GM12878 (cell line): ENCODE measurements around the gene MYBPHL. TPM values are rescaled to one million over a fixed set of nuclear protein-coding genes. Genes with fewer than 3 reads are reported as not detected.

Experiments
- ATAC-seq: fragments of 200-7000 bp; cut with Tn5 transposase; 3 replicates; pipeline ENCODE4 v1.9.1; 2020; ENCODE audit warnings: mild to moderate bottlenecking, moderate library complexity
- BruUV-seq: library from RNA; stranded (reverse); fragments of 400-500 nt; replicated peaks from 2 replicates; lab custom pipeline; 2021; lab: Mats Ljungman, UMichigan
- CTCF ChIA-PET: fragments of 300-600 bp; sonication (Branson Sonifier 250); formaldehyde crosslinking; extraction: SDS; loops from one replicate; lab custom pipeline; 2021; ENCODE audit warnings: inconsistent platforms; lab: Yijun Ruan, JAX
- POLR2A ChIA-PET: fragments of 350-600 bp; formaldehyde crosslinking; extraction: SDS; loops from one replicate; lab custom pipeline; 2021; ENCODE audit warnings: inconsistent platforms; lab: Charles Lee
- RAD21 ChIA-PET: fragments of 300-600 bp; sonication (Branson Sonifier 250); formaldehyde crosslinking; loops from one replicate; lab custom pipeline; 2023; ENCODE audit warnings: antibody characterized with exemption; ENCODE audit not compliant: unreplicated experiment; lab: Charles Lee
- SMC1A ChIA-PET: fragments of 300-600 bp; sonication (Branson Sonifier 250); formaldehyde crosslinking; loops from one replicate; lab custom pipeline; 2023; ENCODE audit not compliant: unreplicated experiment, uncharacterized antibody; lab: Charles Lee
- DNase-seq: peaks from one replicate; pipeline ENCODE4 v3.0.0-alpha.2; 2011; ENCODE audit warnings: low read depth, low spot score
- FAIRE-seq: peaks from 3 replicates; lab custom pipeline; 2011; peaks lifted over from hg19 to GRCh38; lab: Jason Lieb, UNC
- H2AFZ ChIP-seq: 2 replicates; pipeline ENCODE4 v1.6.0; 2011; ENCODE audit warnings: low read depth, low read length, control low read depth; ENCODE audit not compliant: control insufficient read depth
- H3K27ac ChIP-seq: 2 replicates; pipeline ENCODE4 v1.5.1; 2011; ENCODE audit warnings: control low read depth; ENCODE audit not compliant: control insufficient read depth, insufficient read depth
- H3K27me3 ChIP-seq, 2 experiments: replicated peaks in 1 of 2; 2 replicates each; pipeline versions ENCODE4 v1.6.0 to v1.6.1; 2011; ENCODE audit warnings: low read length in 1 of 2; ENCODE audit not compliant: control insufficient read depth in 2 of 2, insufficient read depth in 2 of 2
- H3K36me3 ChIP-seq, 2 experiments: 2 replicates each; pipeline ENCODE4 v1.5.1; 2011; ENCODE audit warnings: low read length in 1 of 2; ENCODE audit not compliant: control insufficient read depth in 2 of 2, insufficient read depth in 2 of 2
- H3K4me1 ChIP-seq: 2 replicates; pipeline ENCODE4 v1.6.1; 2011; ENCODE audit warnings: mild to moderate bottlenecking, low read length, moderate library complexity, mixed read lengths; ENCODE audit not compliant: control insufficient read depth, insufficient read depth
- H3K4me2 ChIP-seq: 2 replicates; pipeline ENCODE4 v1.6.0; 2011; ENCODE audit warnings: control low read depth; ENCODE audit not compliant: control insufficient read depth, insufficient read depth
- H3K4me3 ChIP-seq: fragments of 200-600 bp; sonication (generic); 2 replicates; pipeline ENCODE4 v1.5.1; 2016
- H3K79me2 ChIP-seq: 2 replicates; pipeline ENCODE4 v1.6.0; 2011; ENCODE audit warnings: low read length; ENCODE audit not compliant: control insufficient read depth, insufficient read depth
- H3K9ac ChIP-seq: 2 replicates; pipeline ENCODE4 v1.8.0; 2011; ENCODE audit warnings: low read length, control low read depth, mixed read lengths; ENCODE audit not compliant: control insufficient read depth, insufficient read depth
- H3K9me3 ChIP-seq: replicated peaks from 3 replicates; pipeline ENCODE4 v1.5.1; 2011; ENCODE audit warnings: mild to moderate bottlenecking, low read length; ENCODE audit not compliant: control insufficient read depth, insufficient read depth
- H4K20me1 ChIP-seq: 2 replicates; pipeline ENCODE4 v1.6.0; 2011; ENCODE audit not compliant: control insufficient read depth, insufficient read depth
- KLF5 ChIP-seq: fragments of 450-650 bp; IDR thresholded peaks from 2 replicates; pipeline ENCODE4 v1.6.1; 2014; ENCODE audit warnings: mild to moderate bottlenecking; ENCODE audit not compliant: partially characterized antibody
- POU2F2 ChIP-seq: IDR thresholded peaks from 3 replicates; pipeline ENCODE4 v1.6.1; 2011; ENCODE audit warnings: low read depth, mild to moderate bottlenecking, low read length, borderline replicate concordance
- RELB ChIP-seq: fragments of 450-650 bp; IDR thresholded peaks from 2 replicates; pipeline ENCODE4 v1.6.1; 2017; ENCODE audit warnings: low read depth, mild to moderate bottlenecking, moderate library complexity
- SUPT20H ChIP-seq: IDR thresholded peaks from 2 replicates; pipeline ENCODE4 v1.6.1; 2011; ENCODE audit warnings: low read depth, mild to moderate bottlenecking, low read length, moderate library complexity, borderline replicate concordance; ENCODE audit not compliant: control insufficient read depth
- ZBTB40 ChIP-seq: fragments of 450-650 bp; IDR thresholded peaks from 2 replicates; pipeline ENCODE4 v1.6.1; 2016; ENCODE audit warnings: mild to moderate bottlenecking, moderate library complexity, borderline replicate concordance
- ZNF384 ChIP-seq: IDR thresholded peaks from 2 replicates; pipeline ENCODE4 v1.6.1; 2012; ENCODE audit warnings: low read depth, mild to moderate bottlenecking, low read length, improper control_type of control experiment, borderline replicate concordance
- WGBS: methylation state at CpG from one replicate; pipeline ENCODE4 v1.1.6; 2016; ENCODE audit warnings: low lambda C conversion rate; ENCODE audit not compliant: insufficient replicate concordance, insufficient coverage; ENCODE audit errors: missing lambda C conversion rate; 5-methylcytosine and 5-hydroxymethylcytosine counted together
- in situ Hi-C: fragments of 300-500 bp; cut with MboI; formaldehyde crosslinking; loops from 9 replicates; pipeline ENCODE4 v1.14.3; 2018; ENCODE audit warnings: mixed read lengths
- intact Hi-C: fragments of 100-400 bp; cut with micrococcal nuclease; formaldehyde crosslinking; loops from one replicate; pipeline ENCODE4 v1.14.2; 2022; ENCODE audit not compliant: unreplicated experiment
- polyA plus RNA-seq, 11 experiments: library from polyadenylated mRNA; depleted of rRNA in 4 of 11; unstranded in 6 of 11; stranded (reverse) in 5 of 11; fragments of >200 nt; fragmentation: Nextera tagmentation in 4 of 11; fragmentation: Illumina TruSeq in 1 of 11; extraction: Ambion mirVana in 4 of 11; extraction: Trizol in 1 of 11; gene quantifications; 1 replicate in 1 of 11; 2 replicates in 10 of 11; pipeline versions ENCODE4 v1.2.1 to v1.2.3, GENCODE V29; 2011 to 2016; ENCODE audit warnings: inconsistent platforms in 2 of 11, missing spikeins in 2 of 11, low read depth in 1 of 11
- total RNA-seq, 4 experiments: library from RNA; depleted of rRNA in 3 of 4; stranded (reverse); fragments of >200 nt in 3 of 4; fragmentation: Illumina TruSeq in 1 of 4; extraction: Trizol in 1 of 4; gene quantifications; 2 replicates each; pipeline versions ENCODE4 v1.2.1 to v1.2.3, GENCODE V29; 2013 to 2021
- TF ChIP-seq, protein P1 (sequence below): fragments of 450-650 bp; formaldehyde crosslinking; IDR thresholded peaks from 2 replicates; pipeline ENCODE4 v1.5.0; 2022; ENCODE audit warnings: mild to moderate bottlenecking, missing genetic modification characterization

The MYBPHL gene
- total and polyA plus RNA-seq, 10 of the 15 experiments (the other 5 are each of a cell fraction or from before 2014, with no cell fraction given): 0.16 to 0.75 (median 0.54) TPM; not detected in 7

DNA sequence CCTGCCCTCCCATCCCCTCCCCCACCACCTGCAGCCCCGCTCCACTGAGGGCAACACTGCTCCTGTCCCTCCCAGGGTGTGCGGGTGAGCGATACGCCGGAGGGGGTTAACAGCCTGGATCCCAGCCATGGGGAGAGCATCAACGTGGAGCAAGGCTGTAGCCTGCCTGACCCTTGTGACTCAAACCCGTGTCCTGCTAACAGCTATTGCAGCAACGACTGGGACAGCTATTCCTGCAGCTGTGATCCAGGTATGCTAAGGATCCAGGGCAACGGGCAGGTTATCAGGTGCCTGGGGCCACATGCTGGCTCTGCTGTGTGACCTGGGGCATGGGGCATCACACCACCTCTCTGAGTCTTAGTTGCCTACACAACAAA is 42.4 kb downstream of the MYBPHL start:
- no TSS peak for BruUV-seq
- H4K20me1 ChIP-seq: no peaks in the 10 kb centered on the region
- no peak for DNase-seq
- no peak for TF ChIP-seq POU2F2
- TF ChIP-seq ZNF384: no peak
- TF ChIP-seq ZBTB40: no peak
- no peak for TF ChIP-seq RELB
- TF ChIP-seq, protein P1, sequence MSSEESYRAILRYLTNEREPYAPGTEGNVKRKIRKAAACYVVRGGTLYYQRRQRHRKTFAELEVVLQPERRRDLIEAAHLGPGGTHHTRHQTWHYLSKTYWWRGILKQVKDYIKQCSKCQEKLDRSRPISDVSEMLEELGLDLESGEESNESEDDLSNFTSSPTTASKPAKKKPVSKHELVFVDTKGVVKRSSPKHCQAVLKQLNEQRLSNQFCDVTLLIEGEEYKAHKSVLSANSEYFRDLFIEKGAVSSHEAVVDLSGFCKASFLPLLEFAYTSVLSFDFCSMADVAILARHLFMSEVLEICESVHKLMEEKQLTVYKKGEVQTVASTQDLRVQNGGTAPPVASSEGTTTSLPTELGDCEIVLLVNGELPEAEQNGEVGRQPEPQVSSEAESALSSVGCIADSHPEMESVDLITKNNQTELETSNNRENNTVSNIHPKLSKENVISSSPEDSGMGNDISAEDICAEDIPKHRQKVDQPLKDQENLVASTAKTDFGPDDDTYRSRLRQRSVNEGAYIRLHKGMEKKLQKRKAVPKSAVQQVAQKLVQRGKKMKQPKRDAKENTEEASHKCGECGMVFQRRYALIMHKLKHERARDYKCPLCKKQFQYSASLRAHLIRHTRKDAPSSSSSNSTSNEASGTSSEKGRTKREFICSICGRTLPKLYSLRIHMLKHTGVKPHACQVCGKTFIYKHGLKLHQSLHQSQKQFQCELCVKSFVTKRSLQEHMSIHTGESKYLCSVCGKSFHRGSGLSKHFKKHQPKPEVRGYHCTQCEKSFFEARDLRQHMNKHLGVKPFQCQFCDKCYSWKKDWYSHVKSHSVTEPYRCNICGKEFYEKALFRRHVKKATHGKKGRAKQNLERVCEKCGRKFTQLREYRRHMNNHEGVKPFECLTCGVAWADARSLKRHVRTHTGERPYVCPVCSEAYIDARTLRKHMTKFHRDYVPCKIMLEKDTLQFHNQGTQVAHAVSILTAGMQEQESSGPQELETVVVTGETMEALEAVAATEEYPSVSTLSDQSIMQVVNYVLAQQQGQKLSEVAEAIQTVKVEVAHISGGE (CRISPR knock-in tag): no peak
- TF ChIP-seq KLF5: no peak
- no peak for TF ChIP-seq SUPT20H
- TF ChIP-seq, all 136 proteins: peak for 0
- Histone ChIP-seq H3K9me3 (no peaks in the 10 kb centered on the region), H3K4me2 (no peak overlapping the region), H3K4me3 (no peak overlapping the region), H3K9ac (no peak overlapping the region), H3K4me1 (no peaks in the 10 kb centered on the region), H3K27ac (no peak overlapping the region), H3K27me3 (no peaks in the 10 kb centered on the region), H3K79me2 (no peaks in the 10 kb centered on the region), H2AFZ (no peak overlapping the region), H3K36me3 (no peaks in the 10 kb centered on the region)
- ChIA-PET CTCF (interaction anchor here (1.4 to 4.6 kb wide), 4 partner anchors 13 to 268 kb away, joined by 3 to 45 read pairs (median 15); partner anchors contain the start of gene SORT1), SMC1A (interaction anchor here (0.8 to 1.7 kb wide), 5 partner anchors 13 to 284 kb away, joined by 3 to 10 read pairs (median 6); partner anchors contain the start of gene GNAI3), POLR2A (no interaction called here), RAD21 (interaction anchor here (0.8 to 1.4 kb wide), 3 partner anchors 134 to 267 kb away, joined by 3 to 6 read pairs (median 5); no protein-coding TSS in a partner anchor)
- FAIRE-seq (no peak), ATAC-seq (no peak)
- 32% methylated on average over 9 of the region's 9 CpGs for WGBS
- intact Hi-C loops (no loop called here), in situ Hi-C loops (loop anchor here (5.0 kb wide), 2 partner anchors 138 to 268 kb away; no protein-coding TSS in a partner anchor)
